Ovary (tissue), 9 donors: ENCODE measurements around the gene TMEM271. TPM values are rescaled to one million over a fixed set of nuclear protein-coding genes. Genes with fewer than 3 reads are reported as not detected.

Experiments used
- DNase-seq, 5 donors: peaks; one replicate each; pipeline ENCODE4 v3.0.0-alpha.2; 2019 to 2020
- H3K27ac ChIP-seq, 2 donors: fragments of 200-600 bp; one replicate each; pipeline versions ENCODE4 v1.5.1 to v1.8.0; 2019 to 2022
- H3K27me3 ChIP-seq: fragments of 200-600 bp; one replicate; pipeline ENCODE4 v1.8.0; 2022
- H3K36me3 ChIP-seq: fragments of 200-600 bp; sonication (generic); one replicate; pipeline ENCODE4 v1.5.1; 2019
- H3K4me1 ChIP-seq: one replicate; pipeline ENCODE4 v1.8.1; 2013; ENCODE audit warnings: mild to moderate bottlenecking, moderate library complexity; ENCODE audit not compliant: insufficient read depth
- H3K4me3 ChIP-seq: fragments of 200-600 bp; sonication (generic); one replicate; pipeline ENCODE4 v1.5.1; 2017
- H3K9me3 ChIP-seq, 2 donors: fragments of 200-600 bp in 1 of 2; sonication (generic) in 1 of 2; one replicate each; pipeline versions ENCODE4 v1.5.1 to v1.8.1; 2013 to 2019; ENCODE audit warnings: mild to moderate bottlenecking in 1 of 2, moderate library complexity in 1 of 2
- CTCF ChIP-seq, 3 donors: fragments of 450-650 bp in 2 of 3; fragments of 200-600 bp in 1 of 3; IDR thresholded peaks; one replicate each; pipeline versions ENCODE4 v1.5.1 to v1.8.0; 2016 to 2022; ENCODE audit warnings: antibody characterized with exemption in 3 of 3, mild to moderate bottlenecking in 1 of 3
- EP300 ChIP-seq: sonication (generic); formaldehyde crosslinking; IDR thresholded peaks from one replicate; pipeline ENCODE4 v1.6.1; 2017; ENCODE audit warnings: antibody characterized with exemption
- POLR2A ChIP-seq: fragments of 450-650 bp; IDR thresholded peaks from one replicate; pipeline ENCODE4 v1.6.1; 2017; ENCODE audit warnings: antibody characterized with exemption, mild to moderate bottlenecking, moderate library complexity
- WGBS, 3 donors: extraction: QIAGEN DNeasy Blood & Tissue Kit in 1 of 3; methylation state at CpG; one replicate each; pipeline versions ENCODE4 v1.1.5 to v1.1.7; 2013 to 2017; 5-methylcytosine and 5-hydroxymethylcytosine counted together
- intact Hi-C, 4 donors: fragments of 100-400 bp; cut with DNase I; formaldehyde crosslinking; loops; one replicate each; pipeline versions ENCODE4 v1.11.0 to v1.15.1; 2022 to 2023
- polyA plus RNA-seq, 2 donors: library from polyadenylated mRNA; stranded (reverse); fragments of 200-250 nt in 1 of 2; fragments of 350-450 nt in 1 of 2; fragmentation: Illumina TruSeq in 1 of 2; extraction: RNeasy Lipid Tissue Mini Kit (QIAGEN cat#74804) in 1 of 2; gene quantifications; one replicate each; pipeline ENCODE4 v1.2.3, GENCODE V29; 2013 to 2014
- total RNA-seq, 7 donors: library from RNA; depleted of rRNA in 2 of 7; stranded (reverse); fragments of >200 nt in 2 of 7; fragmentation: NEBNext Ultra II Directional in 3 of 7; extraction: Animal tissue kit (Norgen Biotek cat#: 25700) in 3 of 7; gene quantifications; one replicate each; pipeline versions ENCODE4 v1.1.0 to v1.2.4, GENCODE V29; 2016 to 2023
- donor health status: DM: no; HTN: no; CAD: no; lungs with moderate emphysema.
- donor health status: DM: no; HTN: no; CAD: no.
- donor health status: Bipolar disorder and iron deficiency.
- donor health status: DM: yes; HTN: yes; CAD: no.
- donor health status: DM: no; HTN: no; CAD: no.
- donor health status: DM: yes; HTN: yes; CAD: no.

TMEM271 gene
- total and polyA plus RNA-seq, 9 donors: not detected

GRCh38 chr4:609400-610050, 33.4 kb upstream of the TMEM271 start:
- H3K36me3 ChIP-seq: no peaks in the 10 kb centered on the region
- no peaks in the 10 kb centered on the region for H3K4me1 ChIP-seq
- intact Hi-C loops: no loop called here
- no peaks in the 10 kb centered on the region for H3K9me3 ChIP-seq
- 73 to 77% (median 74%) methylated on average over 8 of the region's 8 CpGs for WGBS, 3 donors
- DNase-seq: no peak
- TF ChIP-seq POLR2A (no peak), EP300 (no peak)
- H3K4me3 ChIP-seq: no peak overlapping the region
- no peak overlapping the region for H3K27ac ChIP-seq
- no peaks in the 10 kb centered on the region for H3K27me3 ChIP-seq

- no peak overlapping the region for H3K27ac ChIP-seq
- intact Hi-C loops: no loop called here
- no peaks in the 10 kb centered on the region for H3K4me1 ChIP-seq
- 24 to 37% (median 34%) methylated on average over 7 of the region's 7 CpGs for WGBS, 3 donors
- H3K36me3 ChIP-seq: no peaks in the 10 kb centered on the region
- peak in 1 of 5 donors; percentile 15 for DNase-seq
- TF ChIP-seq CTCF (IDR thresholded peaks at IDR 0.05) (no peak), POLR2A (no peak), EP300 (no peak)
- no peaks in the 10 kb centered on the region for H3K9me3 ChIP-seq
- H3K4me3 ChIP-seq: no peak overlapping the region
- no peaks in the 10 kb centered on the region for H3K27me3 ChIP-seq
These were observed 32.1 kb upstream of the TMEM271 start for GRCh38 chr4:608236-608635.

- H3K27me3 ChIP-seq: no peaks in the 10 kb centered on the region
- DNase-seq: no peak
These were observed 29.8 kb upstream of the TMEM271 start for GRCh38 chr4:605702-606425.

GRCh38 chr4:604131-604530, 28.0 kb upstream of the TMEM271 start:
- no peak overlapping the region for H3K27ac ChIP-seq
- H3K36me3 ChIP-seq: no peaks in the 10 kb centered on the region
- H3K9me3 ChIP-seq: no peaks in the 10 kb centered on the region
- H3K4me3 ChIP-seq: no peak overlapping the region
- H3K4me1 ChIP-seq: no peaks in the 10 kb centered on the region
- intact Hi-C loops: no loop called here
- TF ChIP-seq EP300: no peak
- no peak for TF ChIP-seq POLR2A
- no peak for TF ChIP-seq CTCF (IDR thresholded peaks at IDR 0.05)
- WGBS, 3 donors: 59 to 79% (median 62%) methylated on average over 3 of the region's 3 CpGs
- no peaks in the 10 kb centered on the region for H3K27me3 ChIP-seq
- DNase-seq: no peak

More at GRCh38 chr4:605702-606425, 29.8 kb upstream of the TMEM271 start:
- Histone ChIP-seq H3K27ac (no peak overlapping the region), H3K4me1 (no peaks in the 10 kb centered on the region), H3K36me3 (no peaks in the 10 kb centered on the region), H3K4me3 (no peak overlapping the region), H3K9me3 (no peaks in the 10 kb centered on the region)
- WGBS, 3 donors: 78 to 86% (median 84%) methylated on average over 17 of the region's 17 CpGs
- TF ChIP-seq POLR2A (no peak), CTCF (IDR thresholded peaks at IDR 0.05) (no peak), EP300 (no peak)
- intact Hi-C loops: no loop called here

GRCh38 chr4:602559-602942, 26.5 kb upstream of the TMEM271 start:
- no peak for DNase-seq
- no peak for TF ChIP-seq EP300
- Histone ChIP-seq H3K9me3 (no peaks in the 10 kb centered on the region), H3K4me3 (no peak overlapping the region), H3K4me1 (no peaks in the 10 kb centered on the region), H3K27ac (no peak overlapping the region), H3K36me3 (no peaks in the 10 kb centered on the region), H3K27me3 (no peaks in the 10 kb centered on the region)
- WGBS, 3 donors: 13 to 18% (median 16%) methylated on average over 8 of the region's 8 CpGs
- intact Hi-C loops: no loop called here
